ENCODE data around the gene SOWAHB. TPM values are rescaled to one million over a fixed set of nuclear protein-coding genes. Genes with fewer than 3 reads are reported as not detected.

Gene SOWAHB
- polyA plus RNA-seq, 1 of the 3 experiments (the other 2 are of a cell fraction) = 0.05 TPM

- Histone ChIP-seq H3K4me1 (ENCODE audit: control insufficient read depth in 1 of 2, insufficient read depth in 2 of 2, low read depth in 1 of 2, low read length in 1 of 2) (no peaks in the 10 kb centered on the region), H3K27ac (ENCODE audit: low read depth in 2 of 2, low read length in 1 of 2) (no peak overlapping the region), H3K4me3 (ENCODE audit: low read depth in 2 of 2, low read length in 1 of 2) (no peak overlapping the region), H2AFZ (ENCODE audit: low read depth) (no peak overlapping the region), H3F3A (replicated peaks; ENCODE audit: insufficient read depth) (no peaks in the 10 kb centered on the region), H3K4me2 (no peak overlapping the region), H4K20me1 (ENCODE audit: insufficient read depth) (no peaks in the 10 kb centered on the region), H3K9me2 (no peaks in the 10 kb centered on the region), H3K9me3 (no peaks in the 10 kb centered on the region), H3K79me2 (ENCODE audit: insufficient read depth) (no peaks in the 10 kb centered on the region), H3K27me3 (ENCODE audit: insufficient read depth) (no peaks in the 10 kb centered on the region), H3K9ac (no peak overlapping the region), H3K36me3 (replicated peaks in 1 of 2; ENCODE audit: control insufficient read depth in 1 of 2, insufficient read depth in 2 of 2, low read length in 1 of 2) (no peaks in the 10 kb centered on the region)
- POLR2A ChIA-PET = no interaction called here
- CTCF ChIA-PET = no interaction called here
- WGBS (ENCODE audit: low lambda C conversion rate) = 95% methylated on average over 4 of the region's 9 CpGs
- no peak for DNase-seq
- no peak for TF ChIP-seq USF1 (IDR thresholded peaks at IDR 0.05; ENCODE audit: borderline replicate concordance, low read depth)
- TF ChIP-seq JUND (IDR thresholded peaks at IDR 0.05) = no peak
- TF ChIP-seq FOXM1 (IDR thresholded peaks at IDR 0.05; ENCODE audit: low read depth) = no peak
- no peak for TF ChIP-seq USF2 (IDR thresholded peaks at IDR 0.05; ENCODE audit: borderline replicate concordance, low read depth, low read length)
- TF ChIP-seq GABPA (IDR thresholded peaks at IDR 0.05; ENCODE audit: low read depth) = no peak
- no peak for TF ChIP-seq MAX (IDR thresholded peaks at IDR 0.05; ENCODE audit: low read depth)
- no peak for TF ChIP-seq SIN3A (IDR thresholded peaks at IDR 0.05; ENCODE audit: borderline replicate concordance, low read depth, low read length)
Observed at GRCh38 chr4:76866641-76867040, 31.3 kb downstream of the SOWAHB start.

GRCh38 chr4:76858319-76858718 lies 39.6 kb downstream of the SOWAHB start:
- no peak for TF ChIP-seq RAD21 (IDR thresholded peaks at IDR 0.05; ENCODE audit: low read length)
- POLR2A ChIA-PET = no interaction called here
- CTCF ChIA-PET = interaction anchor here (1.3 kb wide), 1 partner anchor 9 kb away, joined by 4 read pairs; no protein-coding TSS in a partner anchor
- H3K4me1 ChIP-seq (ENCODE audit: control insufficient read depth in 1 of 2, insufficient read depth in 2 of 2, low read depth in 1 of 2, low read length in 1 of 2) = peaks cover 0 to 13% of the 10 kb centered on the region in 2 experiments; a peak in 2 of 4 replicates
- H3K27me3 ChIP-seq (ENCODE audit: insufficient read depth) = no peaks in the 10 kb centered on the region
- no peaks in the 10 kb centered on the region for H3K9me3 ChIP-seq
- H3K9ac ChIP-seq = no peak overlapping the region
- no peak overlapping the region for H3K4me3 ChIP-seq (ENCODE audit: low read depth in 2 of 2, low read length in 1 of 2)
- no peak overlapping the region for H2AFZ ChIP-seq (ENCODE audit: low read depth)
- no peaks in the 10 kb centered on the region for H3K36me3 ChIP-seq (replicated peaks in 1 of 2; ENCODE audit: control insufficient read depth in 1 of 2, insufficient read depth in 2 of 2, low read length in 1 of 2)
- no peaks in the 10 kb centered on the region for H3K79me2 ChIP-seq (ENCODE audit: insufficient read depth)
- no peak overlapping the region for H3K27ac ChIP-seq (ENCODE audit: low read depth in 2 of 2, low read length in 1 of 2)
- H3F3A ChIP-seq (replicated peaks; ENCODE audit: insufficient read depth) = peaks cover 15% of the 10 kb centered on the region
- no peaks in the 10 kb centered on the region for H4K20me1 ChIP-seq (ENCODE audit: insufficient read depth)
- 44% methylated on average over 1 of the region's 1 CpG for WGBS (ENCODE audit: low lambda C conversion rate)
- no peak overlapping the region for H3K4me2 ChIP-seq
- no peak for DNase-seq
- no peaks in the 10 kb centered on the region for H3K9me2 ChIP-seq

- Histone ChIP-seq H3K36me3 (replicated peaks in 1 of 2; ENCODE audit: control insufficient read depth in 1 of 2, insufficient read depth in 2 of 2, low read length in 1 of 2) (no peaks in the 10 kb centered on the region), H3K4me2 (no peak overlapping the region), H4K20me1 (ENCODE audit: insufficient read depth) (no peaks in the 10 kb centered on the region), H3K9ac (no peak overlapping the region), H3K9me2 (no peaks in the 10 kb centered on the region), H3K27me3 (ENCODE audit: insufficient read depth) (no peaks in the 10 kb centered on the region), H2AFZ (ENCODE audit: low read depth) (no peak overlapping the region), H3K4me1 (ENCODE audit: control insufficient read depth in 1 of 2, insufficient read depth in 2 of 2, low read depth in 1 of 2, low read length in 1 of 2) (peaks cover 0 to 13% of the 10 kb centered on the region in 2 experiments; a peak in 2 of 4 replicates), H3K79me2 (ENCODE audit: insufficient read depth) (no peaks in the 10 kb centered on the region), H3K9me3 (no peaks in the 10 kb centered on the region), H3K27ac (ENCODE audit: low read depth in 2 of 2, low read length in 1 of 2) (peak overlapping the region in 1 of 2 experiments; percentile 42; a peak in 2 of 4 replicates), H3F3A (replicated peaks; ENCODE audit: insufficient read depth) (peaks cover 15% of the 10 kb centered on the region), H3K4me3 (ENCODE audit: low read depth in 2 of 2, low read length in 1 of 2) (no peak overlapping the region)
- no peak for DNase-seq
- ChIA-PET POLR2A (no interaction called here), CTCF (no interaction called here)
- 93% methylated on average over 2 of the region's 2 CpGs for WGBS (ENCODE audit: low lambda C conversion rate)
- TF ChIP-seq EP300 (IDR thresholded peaks at IDR 0.05; ENCODE audit: borderline replicate concordance in 1 of 2, low read depth in 1 of 2, low read length in 1 of 2) = no peak
- no peak for TF ChIP-seq IRF3 (IDR thresholded peaks at IDR 0.05; ENCODE audit: low read depth, low read length)
- no peak for TF ChIP-seq FOSL2 (IDR thresholded peaks at IDR 0.05; ENCODE audit: borderline replicate concordance, low read depth)
- TF ChIP-seq NFIC (IDR thresholded peaks at IDR 0.05; ENCODE audit: borderline replicate concordance) = no peak
- no peak for TF ChIP-seq USF2 (IDR thresholded peaks at IDR 0.05; ENCODE audit: borderline replicate concordance, low read depth, low read length)
- TF ChIP-seq MEF2A (IDR thresholded peaks at IDR 0.05; ENCODE audit: borderline replicate concordance, low read depth) = no peak
- no peak for TF ChIP-seq CTCF (IDR thresholded peaks at IDR 0.05)
- TF ChIP-seq RCOR1 (IDR thresholded peaks at IDR 0.05; ENCODE audit: low read length) = no peak
- no peak for TF ChIP-seq JUND (IDR thresholded peaks at IDR 0.05)
Observed at GRCh38 chr4:76857074-76857409, 40.9 kb downstream of the SOWAHB start.

Data from SK-N-SH (cell line).